BJ (cell line): Measurements from ENCODE around the gene TNRC6C. TPM values are rescaled to one million over a fixed set of nuclear protein-coding genes. Genes with fewer than 3 reads are reported as not detected.

Experiments used
- CTCF ChIA-PET: fragments of 350-600 bp; formaldehyde crosslinking; extraction: SDS; loops from one replicate; lab custom pipeline; 2021; ENCODE audit warnings: antibody characterized with exemption, inconsistent platforms; lab: Yijun Ruan, JAX
- POLR2A ChIA-PET: fragments of 300-600 bp; sonication (Branson Sonifier 250); formaldehyde crosslinking; extraction: SDS; loops from one replicate; lab custom pipeline; 2021; ENCODE audit warnings: antibody characterized with exemption; lab: Charles Lee
- DNase-seq: peaks from one replicate; pipeline ENCODE4 v3.0.0-alpha.2; 2011; ENCODE audit warnings: low read depth
- H3K27me3 ChIP-seq: 2 replicates; pipeline ENCODE4 v1.6.0; 2011; ENCODE audit warnings: low read length; ENCODE audit not compliant: control insufficient read depth, insufficient read depth
- H3K36me3 ChIP-seq: 2 replicates; pipeline ENCODE4 v1.5.1; 2011; ENCODE audit warnings: low read length; ENCODE audit not compliant: control insufficient read depth, insufficient read depth
- H3K4me3 ChIP-seq: 2 replicates; pipeline ENCODE4 v1.5.1; 2011; ENCODE audit warnings: low read depth, mild to moderate bottlenecking, control low read depth, low read length
- polyA plus RNA-seq: library from polyadenylated mRNA; depleted of rRNA; stranded (reverse); fragments of >200 nt; gene quantifications from 2 replicates; pipeline ENCODE4 v1.2.3, GENCODE V29; 2011
- TF ChIP-seq, protein P1 (sequence below): IDR thresholded peaks from 2 replicates; pipeline ENCODE4 v1.5.1; 2011; ENCODE audit warnings: low read depth, mild to moderate bottlenecking, control low read depth, inconsistent platforms, low read length, moderate library complexity; ENCODE audit not compliant: insufficient read depth

Gene TNRC6C
- polyA plus RNA-seq, 1 experiment, result 0.91 TPM

DNA sequence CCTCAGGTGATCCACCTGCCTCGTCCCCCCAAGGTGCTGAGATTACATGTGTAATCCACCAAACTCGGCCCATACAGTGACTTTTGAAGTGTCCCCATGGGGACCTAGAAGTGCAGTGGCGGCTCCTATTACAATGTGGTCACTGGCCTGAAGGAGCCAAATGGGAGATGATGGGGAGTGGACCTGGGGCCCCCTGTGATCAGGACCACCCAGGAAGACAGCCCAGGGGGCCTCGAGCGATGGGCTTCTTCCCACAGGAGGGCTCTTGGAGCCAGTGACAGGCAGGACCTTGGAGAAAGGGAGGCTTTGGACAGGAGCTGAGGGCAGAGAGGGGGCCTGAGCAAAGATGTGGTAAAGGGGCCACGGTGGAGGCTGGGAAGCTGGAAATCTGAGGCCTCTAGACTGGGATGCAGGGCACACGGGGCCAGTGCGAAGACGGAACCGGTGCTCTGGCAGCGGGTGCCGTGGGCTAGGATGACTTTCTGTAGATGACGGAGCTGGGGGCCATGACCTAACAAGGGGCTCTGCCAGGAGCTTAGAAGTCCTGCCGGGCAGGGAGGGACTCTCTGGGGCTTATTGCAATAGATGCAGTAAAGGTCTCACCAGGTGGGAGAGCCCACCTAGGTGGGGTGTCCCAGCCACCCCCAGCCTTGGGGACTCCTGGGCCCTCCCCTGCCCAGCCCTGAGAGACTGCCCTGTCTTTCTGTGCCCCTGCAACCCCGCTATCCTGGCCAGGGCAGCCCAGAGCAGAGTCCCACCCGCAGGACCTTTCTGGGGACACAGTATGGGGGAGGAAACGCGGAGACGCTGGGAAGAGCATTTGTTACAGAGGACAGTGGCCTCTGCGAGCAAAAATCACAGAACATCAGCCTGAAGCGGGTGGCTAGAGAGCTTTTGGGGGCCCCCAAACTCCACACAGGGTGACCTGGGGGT, 185.0 kb downstream of the TNRC6C start:
- ChIA-PET POLR2A (no interaction called here), CTCF (interaction anchor here (0.7 to 1.6 kb wide), 4 partner anchors 8 to 43 kb away, joined by 3 to 4 read pairs (median 4); partner anchors contain the start of gene TK1)

DNA sequence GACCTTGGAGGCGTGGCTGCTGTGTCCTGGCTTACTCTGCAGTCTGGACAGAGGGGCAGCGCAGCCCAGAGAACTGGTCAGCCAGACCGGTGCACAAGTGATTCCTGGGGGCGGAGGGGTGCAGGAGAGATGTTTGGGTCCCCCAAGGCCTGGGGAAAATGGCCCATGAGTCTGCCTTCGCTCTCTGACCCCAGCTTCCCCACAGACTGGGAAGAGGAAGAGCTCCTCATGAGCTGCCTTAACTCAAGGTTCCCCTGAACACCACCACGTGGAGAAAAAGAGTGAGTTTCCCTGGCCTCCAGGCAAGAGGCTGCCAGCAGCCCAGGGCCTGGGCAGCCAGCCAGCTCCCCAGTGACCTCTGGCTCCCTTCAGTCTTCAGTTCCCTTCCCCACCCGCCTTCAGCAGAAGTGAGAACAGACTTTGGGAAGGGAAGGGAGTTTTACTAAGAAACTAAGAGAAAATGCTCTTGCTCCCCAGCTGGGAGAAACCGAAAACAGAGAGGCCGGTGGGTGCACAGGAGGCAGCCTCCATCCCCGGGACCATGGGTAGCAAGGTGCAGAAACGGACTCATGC, 185.7 kb downstream of the TNRC6C start:
- no peaks in the 10 kb centered on the region; the same call in 1 of the 2 replicates for H3K27me3 ChIP-seq
- TF ChIP-seq, protein P1, sequence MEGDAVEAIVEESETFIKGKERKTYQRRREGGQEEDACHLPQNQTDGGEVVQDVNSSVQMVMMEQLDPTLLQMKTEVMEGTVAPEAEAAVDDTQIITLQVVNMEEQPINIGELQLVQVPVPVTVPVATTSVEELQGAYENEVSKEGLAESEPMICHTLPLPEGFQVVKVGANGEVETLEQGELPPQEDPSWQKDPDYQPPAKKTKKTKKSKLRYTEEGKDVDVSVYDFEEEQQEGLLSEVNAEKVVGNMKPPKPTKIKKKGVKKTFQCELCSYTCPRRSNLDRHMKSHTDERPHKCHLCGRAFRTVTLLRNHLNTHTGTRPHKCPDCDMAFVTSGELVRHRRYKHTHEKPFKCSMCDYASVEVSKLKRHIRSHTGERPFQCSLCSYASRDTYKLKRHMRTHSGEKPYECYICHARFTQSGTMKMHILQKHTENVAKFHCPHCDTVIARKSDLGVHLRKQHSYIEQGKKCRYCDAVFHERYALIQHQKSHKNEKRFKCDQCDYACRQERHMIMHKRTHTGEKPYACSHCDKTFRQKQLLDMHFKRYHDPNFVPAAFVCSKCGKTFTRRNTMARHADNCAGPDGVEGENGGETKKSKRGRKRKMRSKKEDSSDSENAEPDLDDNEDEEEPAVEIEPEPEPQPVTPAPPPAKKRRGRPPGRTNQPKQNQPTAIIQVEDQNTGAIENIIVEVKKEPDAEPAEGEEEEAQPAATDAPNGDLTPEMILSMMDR, result no peak
- ChIA-PET POLR2A (no interaction called here), CTCF (interaction anchor here (0.7 to 1.6 kb wide), 3 partner anchors 9 to 42 kb away, joined by 3 to 4 read pairs (median 3); partner anchors contain the start of gene TK1)
- H3K4me3 ChIP-seq, result no peak overlapping the region
- no peak for DNase-seq
- no peaks in the 10 kb centered on the region for H3K36me3 ChIP-seq

More for the DNA sequence above, 185.0 kb downstream of the TNRC6C start:
- H3K27me3 ChIP-seq, result no peaks in the 10 kb centered on the region; the same call in 1 of the 2 replicates
- no peak for DNase-seq
- H3K36me3 ChIP-seq, result no peaks in the 10 kb centered on the region
- TF ChIP-seq, protein P1, result no peak
- H3K4me3 ChIP-seq, result no peak overlapping the region

DNA sequence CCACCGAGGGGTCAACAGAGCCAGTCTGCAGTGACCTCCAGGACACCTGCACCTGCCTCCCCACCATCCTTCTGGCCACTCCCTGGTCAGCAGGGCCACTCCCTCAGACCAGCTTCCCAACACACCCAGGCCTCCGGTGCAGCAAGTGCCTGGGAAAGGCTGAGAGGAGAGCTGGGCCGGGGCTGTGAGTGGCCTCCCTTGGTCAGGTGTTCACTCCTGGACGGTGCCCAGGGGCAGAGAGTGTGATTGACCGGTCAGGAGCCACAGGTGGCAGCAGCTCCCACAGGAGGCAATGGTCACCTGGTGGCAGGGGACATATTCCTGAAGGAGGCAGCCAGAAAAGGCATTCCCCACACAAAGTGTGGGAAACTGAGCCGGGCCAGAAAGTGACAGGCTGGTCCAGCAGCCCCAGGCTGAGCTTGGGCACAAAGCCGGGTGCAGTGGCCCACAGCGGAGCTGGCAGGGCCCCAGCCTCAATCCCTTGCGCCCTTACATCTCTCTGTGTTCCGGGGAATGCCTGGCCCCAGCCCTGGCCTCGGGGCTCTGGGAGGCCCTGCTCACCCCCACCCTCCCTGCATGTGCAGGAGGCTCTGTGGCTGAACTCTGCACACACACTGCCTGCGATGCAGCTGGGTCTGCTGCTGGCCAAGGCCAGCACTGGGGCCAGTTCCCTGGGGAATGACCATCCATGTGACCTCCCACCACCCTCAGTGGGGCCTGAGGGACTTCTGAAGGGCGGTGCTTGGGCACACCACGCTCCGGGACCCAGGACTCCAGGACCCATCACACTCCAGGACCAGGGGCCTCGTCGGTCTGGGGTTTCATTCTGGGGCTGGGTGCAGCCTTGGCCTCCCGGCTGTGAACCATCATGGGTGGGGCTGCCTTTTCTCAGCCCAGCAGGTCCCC, 186.5 kb downstream of the TNRC6C start:
- DNase-seq, result no peak
- no peaks in the 10 kb centered on the region for H3K36me3 ChIP-seq
- CTCF ChIA-PET, result interaction anchor here (1.0 to 1.6 kb wide), 2 partner anchors 10 to 42 kb away, joined by 3 to 4 read pairs; partner anchors contain the start of gene TK1
- TF ChIP-seq, protein P1, result no peak
- no peaks in the 10 kb centered on the region; the same call in 1 of the 2 replicates for H3K27me3 ChIP-seq
- no peak overlapping the region for H3K4me3 ChIP-seq
- POLR2A ChIA-PET, result no interaction called here

- Histone ChIP-seq H3K36me3 (no peaks in the 10 kb centered on the region), H3K27me3 (no peaks in the 10 kb centered on the region; the same call in 1 of the 2 replicates), H3K4me3 (no peak overlapping the region)
- no peak for DNase-seq
- ChIA-PET CTCF (no interaction called here), POLR2A (no interaction called here)
- TF ChIP-seq, protein P1, result no peak
These were observed 188.0 kb downstream of the TNRC6C start for GRCh38 chr17:78146471-78146869.
